Measurements from ENCODE around the gene RELN. TPM values are rescaled to one million over a fixed set of nuclear protein-coding genes. Genes with fewer than 3 reads are reported as not detected.

Gene RELN
- total RNA-seq, 2 donors from 2014 or later = 1.5 to 1.6 TPM

- no peak for ATAC-seq
- intact Hi-C loops (cut with DNase I, micrococcal nuclease) = no loop called here
- DNase-seq = no peak
Measured at GRCh38 chr7:103680161-103681144, 309.0 kb downstream of the RELN start.

- intact Hi-C loops (cut with DNase I, micrococcal nuclease) = no loop called here
- ATAC-seq (no peak), DNase-seq (no peak)
Measured at GRCh38 chr7:103679151-103680132, 310.0 kb downstream of the RELN start.

- no peak for ATAC-seq
Measured at GRCh38 chr7:103668279-103668941, 321.0 kb downstream of the RELN start.

GRCh38 chr7:103666326-103666725 is 323.1 kb downstream of the RELN start:
- no peak for DNase-seq
- intact Hi-C loops (cut with DNase I, micrococcal nuclease) = no loop called here

More at GRCh38 chr7:103668279-103668941, 321.0 kb downstream of the RELN start:
- intact Hi-C loops (cut with DNase I, micrococcal nuclease) = no loop called here
- no peak for DNase-seq

GRCh38 chr7:103664577-103664976 is 324.9 kb downstream of the RELN start:
- ATAC-seq = no peak
- no peak for DNase-seq
- intact Hi-C loops (cut with DNase I, micrococcal nuclease) = no loop called here

More at GRCh38 chr7:103666326-103666725, 323.1 kb downstream of the RELN start:
- ATAC-seq = no peak

- DNase-seq (no peak), ATAC-seq (no peak)
- intact Hi-C loops (cut with DNase I, micrococcal nuclease) = no loop called here
Measured at GRCh38 chr7:103660455-103661371, 328.7 kb downstream of the RELN start.

- DNase-seq (no peak), ATAC-seq (no peak)
- intact Hi-C loops (cut with DNase I, micrococcal nuclease) = no loop called here
Measured at GRCh38 chr7:103658055-103659005, 331.1 kb downstream of the RELN start.

- DNase-seq = no peak
- intact Hi-C loops (cut with DNase I, micrococcal nuclease) = no loop called here
- no peak for ATAC-seq
Measured at GRCh38 chr7:103657474-103657894, 332.0 kb downstream of the RELN start.

- intact Hi-C loops (cut with DNase I, micrococcal nuclease) = no loop called here
- ATAC-seq = no peak
- no peak for DNase-seq
Measured at GRCh38 chr7:103656221-103656620, 333.2 kb downstream of the RELN start.

- DNase-seq (no peak), ATAC-seq (no peak)
- intact Hi-C loops (cut with DNase I, micrococcal nuclease) = no loop called here
Measured at GRCh38 chr7:103651593-103652377, 337.7 kb downstream of the RELN start.

- ATAC-seq (no peak), DNase-seq (no peak)
- intact Hi-C loops (cut with DNase I, micrococcal nuclease) = no loop called here
Measured at GRCh38 chr7:103649052-103649451, 340.4 kb downstream of the RELN start.

GRCh38 chr7:103648135-103648534 is 341.3 kb downstream of the RELN start:
- intact Hi-C loops (cut with DNase I, micrococcal nuclease) = no loop called here
- ATAC-seq = no peak
- DNase-seq = no peak

- DNase-seq (no peak), ATAC-seq (no peak)
- intact Hi-C loops (cut with DNase I, micrococcal nuclease) = no loop called here
Measured at GRCh38 chr7:103644319-103644718, 345.1 kb downstream of the RELN start.

- no peak for DNase-seq
- no peak for ATAC-seq
- intact Hi-C loops (cut with DNase I, micrococcal nuclease) = no loop called here
Measured at GRCh38 chr7:103640031-103640779, 349.3 kb downstream of the RELN start.

GRCh38 chr7:103637726-103638125 is 351.7 kb downstream of the RELN start:
- no peak for ATAC-seq
- DNase-seq = no peak
- intact Hi-C loops (cut with DNase I, micrococcal nuclease) = no loop called here
